Measurements from ENCODE around the gene FRMD1.

The FRMD1 gene

DNA sequence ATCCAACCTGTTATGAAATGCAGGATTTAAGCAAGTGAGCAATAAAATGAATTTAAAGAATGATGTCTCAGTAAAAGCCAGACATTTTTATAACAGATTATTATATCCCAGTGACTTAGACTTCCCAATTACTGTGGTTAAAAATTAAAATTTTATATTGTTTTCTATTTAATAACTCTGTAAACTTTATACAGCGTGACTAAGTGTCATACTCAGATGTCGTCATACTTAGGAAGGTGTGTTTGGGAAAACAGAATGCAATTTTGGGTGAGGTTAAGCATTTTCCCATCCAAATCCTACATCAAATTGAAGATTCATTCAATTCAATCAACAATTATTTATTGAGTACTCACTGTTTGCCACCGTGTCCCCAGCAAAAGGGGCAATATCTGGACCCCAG is 31.4 kb upstream of the FRMD1 start:
- DNase-seq = no peak

DNA sequence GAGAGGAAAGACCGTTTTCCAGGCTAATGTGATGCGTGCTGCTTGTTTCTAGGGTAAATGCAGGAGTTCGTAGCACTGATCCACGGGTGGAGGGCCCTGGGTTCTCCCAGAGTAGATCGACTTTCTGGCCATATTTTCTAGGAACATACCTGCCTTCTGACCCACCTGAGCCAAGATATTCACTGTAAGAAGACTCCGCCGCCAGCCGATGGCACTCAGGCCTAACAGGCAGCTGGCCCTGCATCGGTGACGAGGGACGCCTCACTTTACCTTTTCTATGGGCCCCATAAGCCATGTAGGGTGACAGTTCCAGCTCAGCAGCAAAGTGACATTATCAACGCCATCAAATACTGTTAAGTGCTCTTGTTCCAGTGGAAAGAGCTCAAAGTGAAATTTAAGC is 30.2 kb upstream of the FRMD1 start:
- DNase-seq = no peak

DNA sequence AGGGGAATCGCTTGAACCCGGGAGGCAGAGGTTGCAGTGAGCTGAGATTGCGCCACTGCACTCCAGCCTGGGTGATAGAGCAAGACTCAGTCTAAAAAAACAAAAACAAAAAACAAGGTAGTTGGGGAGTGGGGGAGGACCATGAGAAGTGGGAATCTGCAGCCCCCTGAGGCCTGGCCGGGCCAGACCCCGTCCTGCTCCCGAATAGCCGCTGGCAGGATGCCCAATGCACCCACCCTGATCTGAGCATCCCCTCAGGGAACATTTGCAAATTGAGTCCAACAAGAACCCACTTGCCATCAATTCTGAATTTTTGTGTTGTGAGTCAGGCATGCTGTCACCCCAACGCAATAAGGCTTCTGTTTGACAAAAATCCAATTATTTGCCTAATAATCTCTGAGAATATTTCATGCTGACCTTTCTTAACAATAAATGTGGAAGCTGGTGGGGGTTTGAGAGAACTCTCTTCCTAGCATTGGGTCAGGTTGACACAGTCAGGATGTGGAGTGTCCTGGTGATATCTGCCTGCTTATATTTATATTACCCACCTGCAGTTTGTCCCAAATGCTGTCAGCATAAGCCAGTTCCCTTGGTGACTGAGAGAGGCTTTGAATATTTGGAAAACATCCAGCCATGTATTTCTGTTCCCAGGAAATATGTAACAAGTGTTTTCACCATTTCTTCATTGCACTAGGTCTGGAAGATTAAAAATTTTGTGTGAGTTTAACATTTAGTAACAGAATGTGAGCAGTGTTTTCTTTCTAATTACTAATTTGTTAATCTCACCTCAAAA is 28.4 kb upstream of the FRMD1 start:
- DNase-seq = no peak

DNA sequence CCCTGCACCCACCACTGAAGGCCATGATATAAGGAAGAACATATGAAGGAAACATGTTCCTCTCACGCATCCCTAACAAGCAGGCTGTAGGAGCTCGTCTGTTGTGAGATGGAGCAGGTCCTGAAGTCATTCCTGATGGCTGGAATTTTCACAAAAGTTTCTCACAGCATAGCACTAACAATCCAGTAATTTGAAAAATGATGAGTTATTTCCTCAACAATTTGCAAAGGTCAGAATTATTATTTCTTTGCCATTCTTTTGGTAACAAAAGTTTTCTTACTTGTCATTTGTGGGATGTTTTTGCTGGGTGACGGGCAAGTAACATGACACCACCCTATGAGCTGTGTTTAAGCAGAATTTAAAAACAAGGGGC is 27.6 kb upstream of the FRMD1 start:
- no peak for DNase-seq

DNA sequence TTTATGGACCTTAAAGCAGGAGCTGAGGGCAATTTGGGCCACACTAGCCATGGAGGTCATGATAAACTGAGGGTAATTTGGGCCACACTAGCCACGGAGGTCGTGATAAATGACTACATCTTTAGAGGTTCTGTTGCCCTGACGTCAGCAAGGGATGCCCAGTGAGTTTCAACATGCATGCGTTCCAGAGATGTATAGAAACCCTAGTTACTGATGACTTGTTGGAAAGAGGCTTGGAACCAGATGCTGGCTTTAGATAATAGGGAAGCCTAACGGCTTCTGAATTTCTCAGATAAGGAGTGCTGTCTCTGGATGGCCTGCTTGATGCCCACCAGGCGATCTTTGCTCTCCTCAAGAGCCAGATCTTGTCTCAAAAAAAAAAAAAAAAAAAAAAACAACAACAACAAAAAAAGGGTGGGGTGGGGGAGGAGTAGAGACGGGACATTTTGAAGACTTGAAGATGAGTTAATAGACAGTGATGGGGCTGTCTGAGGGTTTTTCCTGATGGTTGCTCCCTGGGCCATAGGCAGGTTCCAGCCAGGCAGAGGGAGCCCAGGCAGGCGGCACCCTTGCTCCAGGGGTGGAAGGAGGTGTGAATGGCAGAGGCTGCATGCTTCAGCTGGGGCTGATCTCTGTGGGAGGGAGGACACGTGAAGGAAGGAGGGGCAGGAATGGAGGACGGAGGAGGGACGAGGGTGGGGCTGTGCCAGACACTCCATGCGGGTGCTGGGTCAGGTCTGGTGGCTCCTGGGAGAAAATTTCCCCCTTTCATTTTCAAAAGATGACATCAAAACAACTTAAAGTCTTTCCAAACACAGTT is 27.0 kb upstream of the FRMD1 start:
- DNase-seq = no peak

DNA sequence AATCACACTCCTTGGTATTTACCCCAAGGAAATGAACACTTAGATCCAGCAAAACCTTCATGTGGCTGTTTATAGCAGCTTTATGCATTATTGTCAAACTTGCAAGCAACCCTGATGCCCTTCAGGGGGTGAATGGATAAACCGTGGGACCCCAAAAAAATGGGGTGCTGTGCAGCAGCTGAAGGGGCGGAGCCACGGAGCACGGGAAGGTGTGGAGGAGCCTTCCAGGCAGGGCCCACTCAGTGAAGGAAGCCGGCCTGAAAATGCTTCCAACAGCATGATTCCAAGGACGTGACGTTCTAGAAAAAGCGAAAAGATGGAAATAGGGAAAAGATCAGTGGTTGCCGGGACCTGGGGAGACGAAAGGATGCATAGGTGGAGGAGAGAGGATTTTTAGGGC is 25.6 kb upstream of the FRMD1 start:
- DNase-seq = no peak

DNA sequence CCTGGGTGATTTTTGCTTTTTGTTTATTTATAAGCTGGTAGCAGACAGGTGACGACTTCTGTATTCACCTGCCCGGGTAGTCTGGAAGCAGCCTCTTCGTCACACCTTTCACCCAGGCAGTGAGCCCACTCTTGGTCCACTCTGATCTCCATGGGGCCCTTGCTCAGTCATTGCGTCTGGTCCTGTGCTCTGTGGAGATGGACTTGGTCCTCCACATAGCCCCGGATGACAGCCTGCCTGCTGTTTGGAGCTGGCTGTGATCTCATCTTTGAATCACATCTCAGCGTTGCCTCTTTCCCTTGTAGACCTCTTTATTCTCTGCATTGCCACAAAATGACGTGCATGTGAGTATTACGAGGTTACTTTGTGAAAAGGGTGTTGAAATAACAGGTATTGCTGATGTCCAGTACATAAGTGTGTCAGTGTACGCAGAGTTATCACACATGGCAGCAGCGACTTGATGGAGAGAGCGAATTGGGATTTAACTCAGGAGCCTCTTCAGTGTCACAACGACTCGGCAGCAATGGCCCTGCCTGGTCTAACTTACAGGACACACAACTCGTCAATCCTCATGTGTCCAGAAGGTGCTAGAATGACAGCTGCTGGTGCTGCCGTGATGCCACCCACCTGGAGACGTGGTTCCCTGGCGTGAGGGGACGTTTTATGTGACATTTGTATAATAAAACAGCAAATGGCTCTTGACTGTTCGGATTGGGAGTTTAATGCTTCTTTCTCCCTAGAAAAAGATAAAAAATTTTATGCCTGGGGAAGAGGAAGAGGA is 24.2 kb upstream of the FRMD1 start:
- DNase-seq = no peak

DNA sequence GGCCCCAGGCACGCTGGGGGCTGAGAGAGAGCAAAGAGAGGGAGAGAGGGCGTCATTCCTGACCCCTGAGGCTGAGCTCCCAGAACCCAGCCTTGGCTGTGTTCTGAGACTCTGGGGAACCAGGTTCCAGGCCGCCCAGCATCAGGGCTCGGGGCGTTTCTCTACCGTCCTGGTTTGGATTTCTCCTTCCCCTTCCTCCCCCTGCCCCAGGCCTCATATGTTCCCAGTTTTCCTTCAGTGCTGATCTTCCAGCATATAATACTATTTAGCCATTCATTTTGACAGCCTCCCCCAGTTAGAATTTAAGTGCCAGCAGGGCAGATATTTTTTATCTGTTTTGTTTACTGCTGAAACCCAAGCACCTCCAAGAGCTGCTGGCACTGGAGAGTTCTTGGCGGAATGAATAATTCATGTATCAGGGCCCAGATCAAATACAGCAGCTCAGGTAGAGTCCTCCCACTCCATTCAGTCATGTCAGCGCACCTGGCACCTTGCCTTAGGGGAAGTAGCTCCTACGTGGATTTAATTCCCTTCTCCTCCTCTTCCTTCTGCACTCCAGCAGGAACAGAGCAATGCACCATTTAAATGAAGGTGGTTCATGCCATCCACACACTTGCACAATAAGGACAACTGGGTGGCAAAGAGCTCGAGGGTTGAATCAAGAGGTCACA is 23.4 kb upstream of the FRMD1 start:
- no peak for DNase-seq

DNA sequence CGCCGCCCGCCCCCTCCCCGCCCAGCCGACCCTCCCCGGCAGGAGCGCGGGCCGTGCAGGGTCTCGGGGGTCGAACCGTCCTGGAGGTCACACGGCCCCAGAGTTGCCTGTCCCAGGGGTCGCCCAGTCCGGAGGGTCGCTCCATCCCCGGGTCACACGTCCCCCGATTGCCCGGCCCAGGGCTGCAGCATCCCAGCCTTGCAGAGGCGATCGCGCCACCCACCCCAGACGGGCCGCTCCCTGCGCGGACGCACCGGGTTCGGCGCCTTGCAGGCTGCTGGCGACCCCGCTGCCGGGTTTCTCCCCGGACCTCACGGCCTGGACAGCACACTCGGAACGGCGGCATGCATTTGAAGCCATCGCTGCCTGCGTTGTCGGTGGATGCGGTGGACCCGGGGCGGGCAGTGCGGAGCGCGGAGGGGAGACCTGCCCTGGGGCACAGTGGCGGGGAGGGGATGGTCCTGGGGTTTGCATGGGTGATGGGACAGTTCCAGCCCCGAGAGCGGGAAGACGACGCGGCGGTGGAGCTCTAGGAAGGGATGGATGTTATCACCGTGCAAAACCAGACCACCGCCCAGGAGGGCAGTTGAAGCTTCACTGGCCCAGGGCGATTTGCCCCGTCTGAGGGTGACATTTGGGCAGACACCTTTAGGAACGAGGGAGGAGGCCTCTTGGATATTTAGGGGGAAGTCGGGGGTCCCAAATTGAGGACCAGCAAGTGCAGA is 22.7 kb upstream of the FRMD1 start:
- no peak for DNase-seq

DNA sequence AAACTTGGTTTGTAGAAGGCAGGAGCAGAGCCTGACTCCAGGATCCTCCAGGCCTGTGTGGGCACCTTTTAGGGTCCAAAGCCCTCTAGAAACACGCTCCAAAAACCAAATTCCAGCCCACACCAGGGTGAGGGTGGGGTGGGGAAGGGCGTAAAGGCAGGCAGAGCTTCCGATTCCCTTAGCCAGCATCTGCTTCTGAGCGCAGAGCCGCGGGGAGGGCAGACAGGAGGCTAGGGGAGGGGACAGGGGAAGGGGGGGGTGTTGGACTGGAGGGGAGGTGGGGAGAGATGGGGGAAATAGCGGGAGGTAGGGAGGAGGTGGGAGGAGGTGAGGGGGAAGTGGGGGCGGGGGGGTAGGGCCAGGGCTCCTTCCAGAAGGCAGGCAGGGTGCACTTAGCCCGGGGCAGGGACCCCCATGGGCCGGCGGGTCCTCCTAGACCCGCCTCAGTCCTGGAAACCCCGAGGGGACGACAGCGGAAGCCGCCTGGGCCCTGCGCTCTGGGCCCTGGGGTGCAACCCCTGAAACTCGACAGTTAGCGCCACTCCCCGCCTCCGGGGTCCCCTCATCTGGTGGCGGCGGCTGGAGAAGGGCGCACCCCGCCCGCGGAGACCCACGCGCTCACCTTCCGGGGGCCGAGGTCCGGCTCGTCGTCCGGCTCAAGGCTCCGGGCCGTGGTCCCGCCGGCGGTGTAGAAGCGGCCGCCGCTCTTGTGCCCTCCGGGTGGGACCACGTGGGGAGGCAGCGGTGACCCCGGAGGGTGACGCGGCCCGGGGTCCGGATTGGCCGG is 22.0 kb upstream of the FRMD1 start:
- DNase-seq = no peak

DNA sequence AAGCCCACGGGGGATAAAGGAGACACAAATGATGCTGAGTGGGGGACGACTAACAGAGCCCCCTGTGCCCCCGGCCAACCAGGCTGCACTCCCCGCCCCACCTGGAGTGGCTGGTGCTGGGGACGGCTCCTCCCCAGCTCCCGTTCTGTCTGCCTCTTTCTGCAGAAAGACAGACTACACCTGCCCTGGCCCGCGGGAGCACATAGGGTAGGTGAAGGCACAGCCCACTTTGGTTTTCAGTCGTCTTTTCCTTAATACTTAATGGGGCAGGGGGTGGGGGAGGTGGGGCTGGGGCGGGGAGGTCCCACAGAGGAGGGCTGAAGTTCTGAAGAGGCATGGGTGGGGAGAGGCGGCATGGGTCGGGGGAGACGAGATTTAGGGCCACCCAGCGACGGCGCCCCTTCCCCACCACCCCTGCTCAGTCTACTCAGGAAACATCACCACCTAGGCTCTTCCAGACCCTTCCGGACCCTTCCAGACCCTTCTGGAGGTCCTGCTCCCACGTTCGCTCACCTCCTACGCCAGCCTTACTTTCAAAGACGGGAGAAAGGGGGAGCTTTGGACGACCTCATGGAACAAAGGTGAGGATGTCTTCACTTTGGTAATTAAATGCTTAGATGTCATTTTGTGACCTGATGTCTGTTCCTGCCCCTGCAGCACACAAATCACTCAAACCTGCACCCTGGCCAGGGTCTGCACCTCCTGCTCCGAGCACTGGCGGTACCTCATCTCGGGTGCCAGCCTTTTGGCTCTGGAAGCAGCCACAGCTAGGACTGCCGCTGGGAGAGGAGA is 21.2 kb upstream of the FRMD1 start:
- DNase-seq = no peak

DNA sequence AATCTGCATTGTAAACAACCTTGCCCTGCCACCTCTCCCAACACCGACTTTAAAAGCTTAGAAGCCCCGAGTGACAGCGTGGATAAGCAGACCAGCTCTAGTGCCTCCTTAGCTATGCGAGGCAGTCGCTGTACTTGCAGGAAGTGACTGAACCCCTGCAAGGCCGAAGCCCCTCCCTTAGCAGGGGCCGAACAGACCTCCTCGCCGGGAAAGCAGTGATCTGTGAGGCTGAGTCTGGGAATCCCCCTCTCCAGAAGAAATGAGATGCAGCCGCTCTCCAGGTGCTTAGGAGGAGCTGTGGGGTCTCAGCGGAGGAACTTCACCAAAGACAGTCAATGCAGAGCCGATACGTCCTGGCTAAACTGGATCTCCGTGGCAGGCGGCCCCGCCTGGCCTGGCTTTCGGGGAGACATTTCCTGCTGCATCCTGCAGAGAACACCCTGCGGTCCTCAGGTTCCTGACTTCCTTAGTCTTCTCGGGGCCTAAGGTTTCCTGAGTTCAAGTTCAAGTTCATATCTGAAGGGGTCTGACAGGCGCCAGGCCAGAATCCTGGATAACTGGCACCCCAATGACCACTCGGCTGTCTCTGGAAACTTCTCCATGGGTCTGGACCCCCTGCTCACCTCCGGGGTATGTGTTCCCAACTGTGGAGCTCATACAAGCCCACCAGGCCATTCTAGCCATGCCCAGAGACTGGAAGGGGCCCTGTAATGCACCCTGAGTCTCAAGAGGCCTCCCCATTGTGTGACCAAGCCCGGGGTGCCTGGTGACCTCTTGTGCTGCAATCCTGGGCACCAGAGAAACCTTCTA is 20.4 kb upstream of the FRMD1 start:
- no peak for DNase-seq

DNA sequence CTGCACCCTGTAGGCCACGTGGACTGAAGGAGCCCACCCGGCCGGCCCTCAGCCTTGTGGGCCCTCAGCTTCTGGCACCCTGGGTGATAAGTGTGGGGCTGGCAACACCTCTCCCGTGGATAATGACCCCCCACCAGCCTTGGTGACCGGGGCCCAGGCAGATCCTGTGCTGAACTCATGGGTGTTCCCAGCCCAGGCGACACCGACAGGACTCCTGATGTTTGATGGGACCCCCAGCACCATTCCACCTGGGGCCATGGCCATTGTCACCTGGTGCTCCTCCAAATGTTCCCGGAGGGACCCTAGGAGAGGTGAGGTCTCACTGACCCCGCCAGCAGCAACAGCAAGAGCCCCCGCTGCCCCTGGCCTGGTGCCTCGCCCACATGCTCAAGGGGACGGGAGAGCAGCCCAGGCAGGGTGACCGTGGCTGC is 19.4 kb upstream of the FRMD1 start:
- DNase-seq = no peak

DNA sequence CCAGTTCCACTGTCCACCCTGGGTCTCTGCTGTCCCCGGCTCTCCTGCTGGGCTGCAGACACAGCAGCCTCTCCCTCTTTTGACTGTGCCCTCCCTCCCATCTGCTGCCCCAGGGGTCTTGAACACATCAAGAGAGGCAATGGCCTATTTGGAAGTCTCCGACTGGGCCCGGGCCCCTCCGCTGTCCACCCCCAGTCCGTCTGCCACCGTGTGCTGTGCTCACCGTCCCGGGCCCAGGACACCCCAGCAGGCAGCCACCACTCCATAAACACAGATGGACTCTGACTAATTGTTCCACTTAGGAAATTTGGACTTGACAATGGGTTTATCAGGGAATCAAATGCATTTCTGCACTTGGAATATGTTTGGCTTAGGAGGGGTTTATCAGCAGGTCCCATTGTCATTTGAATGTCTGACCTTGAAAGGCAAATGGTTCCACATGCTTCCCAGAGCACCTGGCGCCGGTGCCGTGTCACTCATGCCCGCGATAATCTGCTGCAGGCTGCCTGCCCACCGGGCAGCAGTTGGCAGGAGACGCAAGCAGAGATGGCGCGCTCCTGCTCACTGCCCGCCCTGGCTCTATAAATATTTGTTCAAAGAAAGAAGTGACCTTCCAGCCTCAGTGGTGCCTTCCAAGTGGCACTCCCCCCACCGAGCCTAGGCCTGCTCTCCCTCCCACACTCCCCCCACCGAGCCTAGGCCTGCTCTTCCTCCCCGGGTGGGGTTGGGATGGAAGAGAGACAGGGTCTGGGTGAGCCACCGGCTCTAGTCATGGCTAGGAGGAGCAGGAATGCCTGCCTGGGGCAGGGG is 18.8 kb upstream of the FRMD1 start:
- no peak for DNase-seq

DNA sequence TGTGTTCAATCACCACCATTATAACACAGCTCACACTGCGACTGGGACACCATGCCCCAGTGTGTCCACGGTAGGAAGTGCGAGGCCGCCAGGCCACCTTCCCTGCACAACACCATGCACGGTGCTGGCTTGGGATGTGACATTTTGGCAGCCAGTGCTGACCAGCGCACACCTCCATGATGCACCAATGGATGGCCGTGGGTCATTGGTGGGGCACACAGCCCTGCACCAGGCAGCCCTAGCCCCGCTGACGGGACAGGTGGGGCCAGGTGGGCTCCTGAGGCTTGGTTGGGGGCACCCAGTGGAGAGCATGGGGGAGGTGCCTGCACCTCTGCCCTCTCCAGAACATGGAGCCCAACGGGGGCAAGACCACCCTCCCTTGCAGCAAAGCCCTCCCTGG is 18.2 kb upstream of the FRMD1 start:
- no peak for DNase-seq

DNA sequence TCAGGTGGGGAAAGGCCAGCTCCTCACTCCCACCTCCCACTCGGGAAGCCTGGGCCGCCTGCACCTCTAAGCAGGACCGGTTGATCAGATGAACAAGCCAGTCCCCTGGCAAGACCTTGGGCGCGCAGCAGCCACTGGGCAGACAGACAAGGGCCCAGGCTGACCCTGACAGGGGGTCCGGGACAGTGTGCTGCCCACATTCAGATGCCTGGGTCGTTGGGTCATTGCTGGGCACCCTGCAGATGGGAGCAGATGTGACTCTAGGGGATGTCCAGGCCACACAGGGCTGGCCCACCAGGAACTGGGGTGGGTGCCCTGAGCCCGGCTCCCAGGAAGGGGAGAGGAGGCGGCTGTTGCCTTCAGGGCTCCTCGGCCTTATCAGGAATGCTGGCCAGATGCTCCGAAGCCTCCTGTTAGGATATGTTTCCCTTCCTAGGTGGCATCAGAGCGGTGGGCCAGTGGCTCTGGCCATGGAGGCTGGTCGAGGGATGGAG is 17.3 kb upstream of the FRMD1 start:
- no peak for DNase-seq

DNA sequence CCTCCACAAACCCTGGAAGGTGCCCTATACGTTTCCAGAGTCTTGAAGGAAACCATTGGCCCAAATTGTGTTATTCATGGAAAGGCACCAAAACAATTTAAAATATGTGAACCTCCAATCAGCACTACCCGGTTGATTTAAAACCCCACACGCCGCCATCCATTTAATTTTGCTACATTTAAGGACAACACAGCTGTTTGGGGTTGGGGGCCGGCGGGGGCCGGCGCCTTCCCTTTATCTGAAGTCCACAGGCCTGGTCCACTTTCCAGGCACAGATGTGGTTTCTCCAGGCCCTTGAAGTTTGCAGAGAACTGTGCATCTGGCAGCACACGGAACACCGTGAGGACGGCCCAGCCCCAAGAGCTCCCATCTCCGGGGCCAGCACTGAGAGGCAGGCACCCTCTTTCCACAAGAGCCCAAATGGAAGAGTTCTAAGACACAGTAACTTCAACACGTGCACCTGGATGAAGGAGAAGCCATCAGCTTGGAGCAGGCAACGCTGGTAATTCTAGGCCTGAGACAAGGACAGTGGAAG is 16.8 kb upstream of the FRMD1 start:
- DNase-seq = no peak

DNA sequence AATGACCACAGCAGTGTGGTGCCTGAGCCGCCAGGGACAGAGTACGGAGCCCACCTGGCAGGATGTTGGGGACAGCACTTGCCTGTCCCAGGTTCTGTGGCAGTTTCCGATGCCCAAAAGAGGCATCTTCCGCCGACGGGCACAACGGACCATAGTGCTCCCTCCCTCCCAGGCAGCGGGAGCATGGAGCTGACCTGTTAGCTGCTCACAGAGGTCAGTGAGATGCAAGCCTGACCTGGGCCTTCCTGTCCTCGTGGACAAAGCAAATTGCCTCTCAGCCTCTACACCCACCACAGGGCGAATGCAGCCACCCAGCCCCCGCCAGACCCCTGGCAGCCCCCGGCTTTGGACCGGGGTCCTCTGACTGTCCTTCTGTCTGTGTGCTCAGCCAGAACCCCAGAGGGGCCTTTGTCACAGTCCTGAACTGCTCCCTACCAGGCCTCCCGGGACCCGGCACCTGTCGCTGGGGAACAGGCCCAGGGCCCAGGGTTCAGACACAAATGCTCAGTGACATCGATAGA is 16.2 kb upstream of the FRMD1 start:
- no peak for DNase-seq

Measured in activated T-cell treated with anti-CD3 and anti-CD28 coated beads, Interleukin-2, amount 50 U/mL, for 1 hour (primary cell).